Suppressor macrophage treated with lipopolysaccharide for 1 hour (primary cell): Measurements from ENCODE around the gene RIPK4.
"Not testable (repeated sequence)": the region's sequence is repeated elsewhere in the genome, so short reads cannot be mapped to it uniquely, and the experiment has no call there.

Source experiments
- DNase-seq, 3 donors: peaks; one replicate each; pipeline ENCODE4 v3.0.0-alpha.2; 2020 to 2022

Gene RIPK4

GRCh38 chr21:41712730-41713129, 54.1 kb downstream of the RIPK4 start:
- peak in 2 of 3 donors; percentile 24 to 25 for DNase-seq

GRCh38 chr21:41712201-41712600, 54.7 kb downstream of the RIPK4 start:
- DNase-seq: no peak

- DNase-seq: no peak
These were observed 55.3 kb downstream of the RIPK4 start for GRCh38 chr21:41711416-41712007.

- DNase-seq: no peak
These were observed 56.1 kb downstream of the RIPK4 start for GRCh38 chr21:41710823-41711160.

GRCh38 chr21:41709965-41710822, 56.7 kb downstream of the RIPK4 start:
- peak in 2 of 3 donors; percentile 17 to 21 for DNase-seq

- DNase-seq: no peak
These were observed 57.7 kb downstream of the RIPK4 start for GRCh38 chr21:41709166-41709565.

- peak in 1 of 3 donors; percentile 18 for DNase-seq
These were observed 58.9 kb downstream of the RIPK4 start for GRCh38 chr21:41707960-41708330.

GRCh38 chr21:41707231-41707959, 59.5 kb downstream of the RIPK4 start:
- DNase-seq: no peak

GRCh38 chr21:41706678-41707077, 60.2 kb downstream of the RIPK4 start:
- DNase-seq: peak in 2 of 3 donors; percentile 22 to 30

- DNase-seq: no peak
These were observed 60.6 kb downstream of the RIPK4 start for GRCh38 chr21:41706263-41706639.

- DNase-seq: no peak
These were observed 61.1 kb downstream of the RIPK4 start for GRCh38 chr21:41705546-41706262.

GRCh38 chr21:41703857-41704501, 62.9 kb downstream of the RIPK4 start:
- DNase-seq: no peak

- peak; percentile 62 to 78 (median 77) for DNase-seq
These were observed 65.1 kb downstream of the RIPK4 start for GRCh38 chr21:41701749-41702148.

GRCh38 chr21:41699311-41699710, 67.5 kb downstream of the RIPK4 start:
- no peak for DNase-seq

GRCh38 chr21:41698071-41698470, 68.8 kb downstream of the RIPK4 start:
- DNase-seq: no peak

- no peak for DNase-seq
These were observed 71.3 kb downstream of the RIPK4 start for GRCh38 chr21:41695513-41695912.

- DNase-seq: not testable (repeated sequence)
These were observed 72.8 kb downstream of the RIPK4 start for GRCh38 chr21:41694042-41694441.

- no peak for DNase-seq
These were observed 74.7 kb downstream of the RIPK4 start for GRCh38 chr21:41692185-41692565.

GRCh38 chr21:41691205-41692184, 75.4 kb downstream of the RIPK4 start:
- DNase-seq: no peak
